Mesenchymal stem cell (in vitro differentiated cells and primary cell): ENCODE measurements around the gene SLC34A1.

Experiments used
- DNase-seq: peaks from one replicate; pipeline ENCODE4 v3.0.0-alpha.2; 2013
- H2AFZ ChIP-seq: one replicate; pipeline ENCODE4 v1.6.1; 2013; ENCODE audit warnings: low read depth, mild to moderate bottlenecking, control low read depth, inconsistent platforms, low read length, moderate library complexity
- H2AK5ac ChIP-seq: 2 replicates; pipeline ENCODE4 v1.6.1; 2013; ENCODE audit warnings: low read length, moderate library complexity, mild to moderate bottlenecking, inconsistent platforms; ENCODE audit not compliant: severe bottlenecking
- H2BK120ac ChIP-seq: one replicate; pipeline ENCODE4 v1.6.1; 2013; ENCODE audit warnings: low read depth, mild to moderate bottlenecking, inconsistent platforms, low read length, moderate library complexity
- H2BK12ac ChIP-seq, 2 experiments: one replicate each; pipeline ENCODE4 v1.6.1; 2013; ENCODE audit warnings: inconsistent platforms in 2 of 2, low read length in 2 of 2, mild to moderate bottlenecking in 2 of 2, moderate library complexity in 2 of 2, control low read depth in 1 of 2
- H2BK15ac ChIP-seq: one replicate; pipeline ENCODE4 v1.6.1; 2013; ENCODE audit warnings: mild to moderate bottlenecking, low read depth, inconsistent platforms; ENCODE audit not compliant: poor library complexity, severe bottlenecking
- H2BK5ac ChIP-seq: 2 replicates; pipeline ENCODE4 v1.6.1; 2013; ENCODE audit warnings: low read depth, mild to moderate bottlenecking, low read length, control low read depth, inconsistent platforms; ENCODE audit not compliant: poor library complexity, severe bottlenecking
- H3K14ac ChIP-seq, 2 experiments: one replicate each; pipeline ENCODE4 v1.6.1; 2013; ENCODE audit warnings: inconsistent platforms in 2 of 2, low read length in 2 of 2, control low read depth in 1 of 2, mild to moderate bottlenecking in 1 of 2, moderate library complexity in 1 of 2
- H3K18ac ChIP-seq, 2 experiments: one replicate each; pipeline ENCODE4 v1.6.1; 2013; ENCODE audit warnings: inconsistent platforms in 2 of 2, low read length in 2 of 2, control low read depth in 1 of 2, low read depth in 1 of 2, mild to moderate bottlenecking in 1 of 2
- H3K23ac ChIP-seq, 2 experiments: one replicate each; pipeline ENCODE4 v1.6.1; 2013; ENCODE audit warnings: inconsistent platforms in 2 of 2, low read length in 2 of 2, mild to moderate bottlenecking in 2 of 2, moderate library complexity in 2 of 2, control low read depth in 1 of 2
- H3K27ac ChIP-seq: 2 replicates; pipeline ENCODE4 v1.5.1; 2013; ENCODE audit warnings: mild to moderate bottlenecking, moderate library complexity, low read length, control low read depth, inconsistent platforms; ENCODE audit not compliant: poor library complexity, severe bottlenecking
- H3K27me3 ChIP-seq, 2 experiments: 2 replicates each; pipeline versions ENCODE4 v1.6.1 to v1.7.0; 2013; ENCODE audit warnings: low read length in 2 of 2, mild to moderate bottlenecking in 2 of 2, moderate library complexity in 2 of 2, control low read depth in 1 of 2, inconsistent platforms in 1 of 2; ENCODE audit not compliant: control insufficient read depth in 1 of 2, insufficient read depth in 1 of 2
- H3K36me3 ChIP-seq, 2 experiments: 2 replicates each; pipeline versions ENCODE4 v1.6.1 to v1.7.0; 2013; ENCODE audit warnings: low read length in 2 of 2, control low read depth in 1 of 2, inconsistent platforms in 1 of 2, low read depth in 1 of 2, mild to moderate bottlenecking in 1 of 2; ENCODE audit not compliant: insufficient read depth in 2 of 2, control insufficient read depth in 1 of 2
- H3K4ac ChIP-seq, 2 experiments: one replicate each; pipeline ENCODE4 v1.6.1; 2013; ENCODE audit warnings: inconsistent platforms in 2 of 2, low read length in 2 of 2, mild to moderate bottlenecking in 2 of 2, moderate library complexity in 2 of 2, control low read depth in 1 of 2, low read depth in 1 of 2
- H3K4me1 ChIP-seq: 2 replicates; pipeline ENCODE4 v1.6.1; 2013; ENCODE audit warnings: low read depth, low read length, control low read depth; ENCODE audit not compliant: control insufficient read depth, insufficient read depth
- H3K4me2 ChIP-seq: 2 replicates; pipeline ENCODE4 v1.6.1; 2013; ENCODE audit warnings: low read length, mild to moderate bottlenecking, inconsistent platforms; ENCODE audit not compliant: poor library complexity, severe bottlenecking
- H3K4me3 ChIP-seq, 2 experiments: 2 replicates each; pipeline versions ENCODE4 v1.5.1 to v1.7.0; 2013; ENCODE audit warnings: low read length in 2 of 2, mild to moderate bottlenecking in 2 of 2, control low read depth in 1 of 2, low read depth in 1 of 2; ENCODE audit not compliant: insufficient read depth in 1 of 2
- H3K79me1 ChIP-seq: replicated peaks from 2 replicates; pipeline ENCODE4 v1.6.1; 2013; ENCODE audit warnings: mild to moderate bottlenecking, control low read depth, low read length, inconsistent platforms; ENCODE audit not compliant: poor library complexity, severe bottlenecking
- H3K9ac ChIP-seq: 2 replicates; pipeline ENCODE4 v1.7.0; 2013; ENCODE audit warnings: mild to moderate bottlenecking, low read length, moderate library complexity
- H3K9me3 ChIP-seq: 2 replicates; pipeline ENCODE4 v1.7.0; 2013; ENCODE audit warnings: mild to moderate bottlenecking, low read length; ENCODE audit not compliant: control insufficient read depth
- H4K8ac ChIP-seq: one replicate; pipeline ENCODE4 v1.6.1; 2013; ENCODE audit warnings: inconsistent platforms, mild to moderate bottlenecking, low read length, moderate library complexity
- H4K91ac ChIP-seq: one replicate; pipeline ENCODE4 v1.6.1; 2013; ENCODE audit warnings: mild to moderate bottlenecking, low read length, inconsistent platforms
- WGBS: methylation state at CpG from one replicate; pipeline ENCODE4 v1.1.7; 2013; ENCODE audit warnings: mixed read lengths; 5-methylcytosine and 5-hydroxymethylcytosine counted together

SLC34A1 gene

GRCh38 chr5:177447611-177448243 is 63.5 kb downstream of the SLC34A1 start:
- H3K4me2 ChIP-seq = peak overlapping the region; percentile 62
- peak overlapping the region; percentile 47 for H3K9ac ChIP-seq
- peak overlapping the region; percentile 81 for H3K27ac ChIP-seq
- H3K4me3 ChIP-seq = peak overlapping the region; percentile 66 to 88
- H2BK12ac ChIP-seq = peak overlapping the region in 1 of 2 experiments; percentile 37
- H3K27me3 ChIP-seq = peaks cover 0 to 10% of the 10 kb centered on the region in 2 experiments
- no peak overlapping the region for H2BK120ac ChIP-seq
- H3K79me1 ChIP-seq = peaks cover 11% of the 10 kb centered on the region
- H3K9me3 ChIP-seq = no peaks in the 10 kb centered on the region
- H3K18ac ChIP-seq = peak overlapping the region; percentile 71 to 88
- H2AFZ ChIP-seq = no peak overlapping the region
- peak overlapping the region; percentile 73 for H4K8ac ChIP-seq
- H2BK5ac ChIP-seq = no peak overlapping the region
- H3K4ac ChIP-seq = peak overlapping the region in 1 of 2 experiments; percentile 52
- peak; percentile 74 for DNase-seq
- H2AK5ac ChIP-seq = peak overlapping the region; percentile 67
- WGBS = 4% methylated on average over 19 of the region's 23 CpGs
- peak overlapping the region; percentile 52 for H2BK15ac ChIP-seq
- H4K91ac ChIP-seq = peak overlapping the region; percentile 15
- H3K23ac ChIP-seq = no peak overlapping the region
- H3K36me3 ChIP-seq = peaks cover 0 to 32% of the 10 kb centered on the region in 2 experiments
- H3K4me1 ChIP-seq = peaks cover 31% of the 10 kb centered on the region
- H3K14ac ChIP-seq = peak overlapping the region in 1 of 2 experiments; percentile 94
